ENCODE measurements around the gene CIBAR2.

CIBAR2 gene

GRCh38 chr16:85078952-85079351 is 33.3 kb downstream of the CIBAR2 start:
- no peak overlapping the region for H3K4me2 ChIP-seq (ENCODE audit: low read length)
- H3K36me3 ChIP-seq (replicated peaks; ENCODE audit: low read depth, low read length), result no peaks in the 10 kb centered on the region
- H3K9me3 ChIP-seq (ENCODE audit: insufficient read depth, low read length), result no peaks in the 10 kb centered on the region
- H3K27ac ChIP-seq (ENCODE audit: low read length), result no peak overlapping the region
- peaks cover 8% of the 10 kb centered on the region for H3K4me1 ChIP-seq (ENCODE audit: low read length)
- no peaks in the 10 kb centered on the region for H4K20me1 ChIP-seq (ENCODE audit: insufficient read depth, low read length)
- H3K9ac ChIP-seq (ENCODE audit: low read length), result no peak overlapping the region
- H3K27me3 ChIP-seq (ENCODE audit: low read depth, low read length), result peaks cover 8% of the 10 kb centered on the region
- H2AFZ ChIP-seq (ENCODE audit: low read depth, low read length), result no peak overlapping the region
- TF ChIP-seq EZH2phosphoT487 (IDR thresholded peaks at IDR 0.05; ENCODE audit: low read depth) (no peak), CTCF (IDR thresholded peaks at IDR 0.05; ENCODE audit: low read depth, low read length) (no peak)
- H3K4me3 ChIP-seq (ENCODE audit: low read length), result no peak overlapping the region
- H3K79me2 ChIP-seq (ENCODE audit: low read length), result no peaks in the 10 kb centered on the region

- Histone ChIP-seq H3K27ac (ENCODE audit: low read length) (no peak overlapping the region), H3K4me2 (ENCODE audit: low read length) (no peak overlapping the region), H3K27me3 (ENCODE audit: low read depth, low read length) (peaks cover 8% of the 10 kb centered on the region), H3K79me2 (ENCODE audit: low read length) (no peaks in the 10 kb centered on the region), H3K4me1 (ENCODE audit: low read length) (peaks cover 4% of the 10 kb centered on the region), H2AFZ (ENCODE audit: low read depth, low read length) (no peak overlapping the region), H3K36me3 (replicated peaks; ENCODE audit: low read depth, low read length) (no peaks in the 10 kb centered on the region), H4K20me1 (ENCODE audit: insufficient read depth, low read length) (no peaks in the 10 kb centered on the region), H3K4me3 (ENCODE audit: low read length) (no peak overlapping the region), H3K9ac (ENCODE audit: low read length) (no peak overlapping the region), H3K9me3 (ENCODE audit: insufficient read depth, low read length) (no peaks in the 10 kb centered on the region)
- TF ChIP-seq EZH2phosphoT487 (IDR thresholded peaks at IDR 0.05; ENCODE audit: low read depth), result no peak
- TF ChIP-seq CTCF (IDR thresholded peaks at IDR 0.05; ENCODE audit: low read depth, low read length), result no peak
Observed at GRCh38 chr16:85078226-85078625, 34.0 kb downstream of the CIBAR2 start.

- Histone ChIP-seq H3K4me3 (ENCODE audit: low read length) (no peak overlapping the region), H3K36me3 (replicated peaks; ENCODE audit: low read depth, low read length) (no peaks in the 10 kb centered on the region), H3K4me2 (ENCODE audit: low read length) (no peak overlapping the region), H3K9ac (ENCODE audit: low read length) (no peak overlapping the region), H3K27ac (ENCODE audit: low read length) (no peak overlapping the region), H3K9me3 (ENCODE audit: insufficient read depth, low read length) (no peaks in the 10 kb centered on the region), H2AFZ (ENCODE audit: low read depth, low read length) (no peak overlapping the region), H3K4me1 (ENCODE audit: low read length) (no peaks in the 10 kb centered on the region), H3K27me3 (ENCODE audit: low read depth, low read length) (peaks cover 4% of the 10 kb centered on the region), H4K20me1 (ENCODE audit: insufficient read depth, low read length) (no peaks in the 10 kb centered on the region), H3K79me2 (ENCODE audit: low read length) (no peaks in the 10 kb centered on the region)
- TF ChIP-seq CTCF (IDR thresholded peaks at IDR 0.05; ENCODE audit: low read depth, low read length) (no peak), EZH2phosphoT487 (IDR thresholded peaks at IDR 0.05; ENCODE audit: low read depth) (no peak)
Observed at GRCh38 chr16:85077576-85078125, 34.6 kb downstream of the CIBAR2 start.

- no peaks in the 10 kb centered on the region for H3K79me2 ChIP-seq (ENCODE audit: low read length)
- H3K27ac ChIP-seq (ENCODE audit: low read length), result no peak overlapping the region
- 0 out of 2 replicates have a peak, but pooled peaks cover 3% of the 10 kb centered on the region for H3K27me3 ChIP-seq (ENCODE audit: low read depth, low read length)
- TF ChIP-seq EZH2phosphoT487 (IDR thresholded peaks at IDR 0.05; ENCODE audit: low read depth) (no peak), CTCF (IDR thresholded peaks at IDR 0.05; ENCODE audit: low read depth, low read length) (no peak)
- no peaks in the 10 kb centered on the region for H3K9me3 ChIP-seq (ENCODE audit: insufficient read depth, low read length)
- H2AFZ ChIP-seq (ENCODE audit: low read depth, low read length), result no peak overlapping the region
- no peak overlapping the region for H3K9ac ChIP-seq (ENCODE audit: low read length)
- H3K4me3 ChIP-seq (ENCODE audit: low read length), result no peak overlapping the region
- H3K4me2 ChIP-seq (ENCODE audit: low read length), result no peak overlapping the region
- no peaks in the 10 kb centered on the region for H3K4me1 ChIP-seq (ENCODE audit: low read length)
- no peaks in the 10 kb centered on the region for H4K20me1 ChIP-seq (ENCODE audit: insufficient read depth, low read length)
- no peaks in the 10 kb centered on the region for H3K36me3 ChIP-seq (replicated peaks; ENCODE audit: low read depth, low read length)
Observed at GRCh38 chr16:85077039-85077438, 35.2 kb downstream of the CIBAR2 start.

Measured in OCI-LY3 (cell line).